DND-41 (cell line): ENCODE measurements around the gene HHLA2.
"Not testable (repeated sequence)": the region's sequence is repeated elsewhere in the genome, so short reads cannot be mapped to it uniquely, and the experiment has no call there.

Experiments used
- EZH2 ChIP-seq: IDR thresholded peaks from 3 replicates; pipeline ENCODE4 v1.6.1; 2012; ENCODE audit warnings: borderline replicate concordance, low read depth, mild to moderate bottlenecking, moderate library complexity, low read length, inconsistent platforms; ENCODE audit not compliant: severe bottlenecking
- TF ChIP-seq, protein P1 (sequence below): IDR thresholded peaks from 2 replicates; pipeline ENCODE4 v1.5.1; 2012; ENCODE audit warnings: borderline replicate concordance, low read length, moderate library complexity, mild to moderate bottlenecking; ENCODE audit not compliant: poor library complexity, severe bottlenecking; ENCODE audit errors: extremely low read depth

DNA sequence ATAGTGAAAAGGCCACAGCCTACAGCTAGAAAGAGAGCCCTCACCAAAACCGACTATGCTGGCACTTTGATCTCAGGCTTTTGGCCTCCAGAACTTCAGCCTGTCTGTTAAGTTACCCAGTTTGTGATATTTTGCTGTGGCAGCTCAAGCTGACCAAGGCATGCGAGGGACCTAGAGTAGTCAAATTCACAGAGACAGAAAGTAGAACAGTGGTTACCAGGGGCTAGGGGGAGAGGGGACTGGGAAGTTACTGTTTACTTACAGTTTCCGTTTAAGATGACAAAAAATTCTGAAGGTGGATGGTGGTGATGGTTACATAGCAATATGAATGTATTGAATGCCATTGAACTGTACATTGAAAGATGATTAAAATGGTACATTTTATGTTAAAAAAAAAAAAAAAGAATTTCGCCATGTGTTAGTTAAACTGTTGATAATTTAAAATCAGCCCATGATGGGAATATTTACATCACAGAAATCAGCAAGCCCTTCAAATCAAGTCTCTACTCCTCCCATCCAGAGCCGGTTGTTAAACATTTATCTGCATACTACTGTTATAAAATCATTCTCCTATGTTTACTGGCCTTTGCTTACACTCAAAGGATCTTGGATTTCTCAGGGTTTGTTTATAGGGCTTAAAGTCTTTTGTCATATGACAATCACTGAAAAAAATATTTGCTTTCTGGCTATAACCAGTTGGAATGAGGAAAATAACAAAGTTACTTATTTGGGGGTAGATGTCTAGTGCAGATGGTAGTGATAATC lies 31.6 kb upstream of the HHLA2 start:
- TF ChIP-seq, protein P1, sequence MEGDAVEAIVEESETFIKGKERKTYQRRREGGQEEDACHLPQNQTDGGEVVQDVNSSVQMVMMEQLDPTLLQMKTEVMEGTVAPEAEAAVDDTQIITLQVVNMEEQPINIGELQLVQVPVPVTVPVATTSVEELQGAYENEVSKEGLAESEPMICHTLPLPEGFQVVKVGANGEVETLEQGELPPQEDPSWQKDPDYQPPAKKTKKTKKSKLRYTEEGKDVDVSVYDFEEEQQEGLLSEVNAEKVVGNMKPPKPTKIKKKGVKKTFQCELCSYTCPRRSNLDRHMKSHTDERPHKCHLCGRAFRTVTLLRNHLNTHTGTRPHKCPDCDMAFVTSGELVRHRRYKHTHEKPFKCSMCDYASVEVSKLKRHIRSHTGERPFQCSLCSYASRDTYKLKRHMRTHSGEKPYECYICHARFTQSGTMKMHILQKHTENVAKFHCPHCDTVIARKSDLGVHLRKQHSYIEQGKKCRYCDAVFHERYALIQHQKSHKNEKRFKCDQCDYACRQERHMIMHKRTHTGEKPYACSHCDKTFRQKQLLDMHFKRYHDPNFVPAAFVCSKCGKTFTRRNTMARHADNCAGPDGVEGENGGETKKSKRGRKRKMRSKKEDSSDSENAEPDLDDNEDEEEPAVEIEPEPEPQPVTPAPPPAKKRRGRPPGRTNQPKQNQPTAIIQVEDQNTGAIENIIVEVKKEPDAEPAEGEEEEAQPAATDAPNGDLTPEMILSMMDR: not testable (repeated sequence)
- not testable (repeated sequence) for TF ChIP-seq EZH2
